ENCODE measurements around the gene FBN3. TPM values are rescaled to one million over a fixed set of nuclear protein-coding genes. Genes with fewer than 3 reads are reported as not detected.
A peak's percentile ranks its signal among the peaks of the same experiment; 100 is the strongest.
"Not testable (repeated sequence)": the region's sequence is repeated elsewhere in the genome, so short reads cannot be mapped to it uniquely, and the experiment has no call there.

Gene FBN3
- polyA plus RNA-seq, 1 experiment = not detected

DNA sequence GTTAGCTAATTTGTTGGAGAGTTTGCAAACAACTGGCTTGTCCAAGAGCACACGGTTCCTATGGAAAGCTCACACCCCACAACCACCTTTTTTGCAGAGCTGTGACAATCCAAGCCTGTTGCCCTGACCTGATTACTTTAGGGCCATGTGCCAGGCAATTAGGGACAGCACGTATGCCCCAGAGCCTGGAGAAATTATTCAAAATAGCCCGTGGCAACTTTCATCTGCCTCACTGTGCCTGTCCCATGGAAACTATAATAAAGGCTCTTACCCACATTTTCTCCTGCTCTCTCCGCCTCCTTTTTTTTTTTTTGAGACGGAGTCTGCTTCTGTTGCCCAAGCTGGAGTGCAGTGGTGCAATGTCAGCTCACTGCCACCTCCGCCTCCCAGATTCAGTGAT, 18.6 kb upstream of the FBN3 start:
- TF ChIP-seq, protein P1, sequence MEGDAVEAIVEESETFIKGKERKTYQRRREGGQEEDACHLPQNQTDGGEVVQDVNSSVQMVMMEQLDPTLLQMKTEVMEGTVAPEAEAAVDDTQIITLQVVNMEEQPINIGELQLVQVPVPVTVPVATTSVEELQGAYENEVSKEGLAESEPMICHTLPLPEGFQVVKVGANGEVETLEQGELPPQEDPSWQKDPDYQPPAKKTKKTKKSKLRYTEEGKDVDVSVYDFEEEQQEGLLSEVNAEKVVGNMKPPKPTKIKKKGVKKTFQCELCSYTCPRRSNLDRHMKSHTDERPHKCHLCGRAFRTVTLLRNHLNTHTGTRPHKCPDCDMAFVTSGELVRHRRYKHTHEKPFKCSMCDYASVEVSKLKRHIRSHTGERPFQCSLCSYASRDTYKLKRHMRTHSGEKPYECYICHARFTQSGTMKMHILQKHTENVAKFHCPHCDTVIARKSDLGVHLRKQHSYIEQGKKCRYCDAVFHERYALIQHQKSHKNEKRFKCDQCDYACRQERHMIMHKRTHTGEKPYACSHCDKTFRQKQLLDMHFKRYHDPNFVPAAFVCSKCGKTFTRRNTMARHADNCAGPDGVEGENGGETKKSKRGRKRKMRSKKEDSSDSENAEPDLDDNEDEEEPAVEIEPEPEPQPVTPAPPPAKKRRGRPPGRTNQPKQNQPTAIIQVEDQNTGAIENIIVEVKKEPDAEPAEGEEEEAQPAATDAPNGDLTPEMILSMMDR (IDR thresholded peaks at IDR 0.05; ENCODE audit: insufficient read depth, low read depth, low read length) = no peak
- Histone ChIP-seq H3K27me3 (ENCODE audit: control insufficient read depth, insufficient read depth, low read length) (no peaks in the 10 kb centered on the region), H3K4me3 (ENCODE audit: low read depth, low read length) (no peak overlapping the region), H3K36me3 (ENCODE audit: control insufficient read depth, insufficient read depth, low read length) (no peaks in the 10 kb centered on the region)
- DNase-seq (ENCODE audit: low read depth) = no peak
- ChIA-PET POLR2A (no interaction called here), CTCF (interaction anchor here (0.6 to 1.4 kb wide), 2 partner anchors 10 to 257 kb away, joined by 3 to 4 read pairs; no protein-coding TSS in a partner anchor)

DNA sequence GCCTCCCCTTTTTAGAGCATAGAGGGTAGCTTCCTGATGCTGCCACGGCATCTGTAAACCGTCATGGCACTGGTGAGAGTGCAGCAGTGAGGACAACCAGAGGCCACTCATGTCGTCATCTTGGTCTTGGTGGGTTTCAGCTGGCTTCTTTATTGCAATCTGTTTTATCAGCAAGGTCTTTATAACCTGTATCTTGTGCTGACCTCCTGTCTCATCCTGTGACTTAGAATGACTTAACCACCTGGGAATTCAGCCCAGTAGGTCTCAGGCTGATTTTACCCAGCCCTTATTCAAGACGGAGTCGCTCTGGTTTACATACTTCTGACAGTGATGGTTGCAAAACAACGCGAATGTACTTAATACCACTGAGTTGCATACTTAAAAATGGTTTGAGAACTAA, 14.4 kb upstream of the FBN3 start:
- no peaks in the 10 kb centered on the region for H3K27me3 ChIP-seq (ENCODE audit: control insufficient read depth, insufficient read depth, low read length)
- H3K36me3 ChIP-seq (ENCODE audit: control insufficient read depth, insufficient read depth, low read length) = no peaks in the 10 kb centered on the region
- no peak overlapping the region for H3K4me3 ChIP-seq (ENCODE audit: low read depth, low read length)
- CTCF ChIA-PET = no interaction called here
- DNase-seq (ENCODE audit: low read depth) = no peak
- POLR2A ChIA-PET = no interaction called here
- TF ChIP-seq, protein P1 (IDR thresholded peaks at IDR 0.05; ENCODE audit: insufficient read depth, low read depth, low read length) = no peak

DNA sequence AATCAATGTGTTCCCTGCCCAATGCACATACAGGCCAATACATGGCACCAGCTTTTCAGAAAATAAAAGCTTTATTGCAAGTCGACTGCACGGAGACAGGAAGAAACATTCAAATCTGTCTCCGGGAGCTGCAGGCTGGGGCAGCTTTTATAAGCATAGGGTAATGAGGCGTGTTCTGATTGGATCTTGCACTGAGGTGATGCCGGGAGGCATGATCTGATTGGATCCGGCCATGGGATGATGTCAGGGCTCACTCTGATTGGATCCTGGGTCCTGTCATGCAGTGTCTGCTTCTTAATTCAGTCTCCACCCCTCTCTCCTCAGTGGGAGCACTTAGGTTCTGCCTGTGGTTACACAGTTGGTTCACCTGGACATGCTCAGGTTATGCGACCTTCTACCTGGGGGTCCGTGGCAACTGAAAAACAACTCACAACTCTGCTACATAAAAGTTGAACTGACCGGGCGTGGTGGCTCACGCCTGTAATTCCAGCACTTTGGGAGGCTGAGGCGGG, 11.8 kb upstream of the FBN3 start:
- TF ChIP-seq, protein P1 (IDR thresholded peaks at IDR 0.05; ENCODE audit: insufficient read depth, low read depth, low read length) = no peak
- H3K27me3 ChIP-seq (ENCODE audit: control insufficient read depth, insufficient read depth, low read length) = no peaks in the 10 kb centered on the region
- H3K4me3 ChIP-seq (ENCODE audit: low read depth, low read length) = no peak overlapping the region
- no peak for DNase-seq (ENCODE audit: low read depth)
- ChIA-PET CTCF (no interaction called here), POLR2A (no interaction called here)
- no peaks in the 10 kb centered on the region for H3K36me3 ChIP-seq (ENCODE audit: control insufficient read depth, insufficient read depth, low read length)

DNA sequence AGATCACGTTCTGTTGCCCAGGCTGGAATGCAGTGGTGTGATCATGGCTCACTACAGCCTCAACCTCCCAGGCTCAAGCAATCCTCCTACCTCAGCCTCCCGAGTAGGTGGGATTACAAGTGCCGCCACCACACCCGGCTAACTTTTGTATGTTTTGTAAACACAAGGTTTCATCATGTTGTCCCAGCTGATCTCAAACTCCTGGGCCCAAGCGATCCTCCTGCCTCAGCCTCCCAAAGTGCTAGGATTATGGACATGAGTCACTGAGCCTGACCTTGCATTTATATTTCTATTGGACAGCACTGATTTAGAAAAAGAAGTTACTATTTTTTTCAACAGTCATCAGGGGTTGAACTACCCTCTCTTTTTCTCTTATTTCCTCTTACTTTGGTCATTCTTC, 9.9 kb upstream of the FBN3 start:
- H3K27me3 ChIP-seq (ENCODE audit: control insufficient read depth, insufficient read depth, low read length); DNase-seq (ENCODE audit: low read depth); POLR2A ChIA-PET; H3K36me3 ChIP-seq (ENCODE audit: control insufficient read depth, insufficient read depth, low read length); H3K4me3 ChIP-seq (ENCODE audit: low read depth, low read length): not testable (repeated sequence)
- CTCF ChIA-PET = interaction anchor here (0.7 to 1.4 kb wide), 5 partner anchors 9 to 215 kb away, joined by 3 to 13 read pairs (median 3); no protein-coding TSS in a partner anchor

DNA sequence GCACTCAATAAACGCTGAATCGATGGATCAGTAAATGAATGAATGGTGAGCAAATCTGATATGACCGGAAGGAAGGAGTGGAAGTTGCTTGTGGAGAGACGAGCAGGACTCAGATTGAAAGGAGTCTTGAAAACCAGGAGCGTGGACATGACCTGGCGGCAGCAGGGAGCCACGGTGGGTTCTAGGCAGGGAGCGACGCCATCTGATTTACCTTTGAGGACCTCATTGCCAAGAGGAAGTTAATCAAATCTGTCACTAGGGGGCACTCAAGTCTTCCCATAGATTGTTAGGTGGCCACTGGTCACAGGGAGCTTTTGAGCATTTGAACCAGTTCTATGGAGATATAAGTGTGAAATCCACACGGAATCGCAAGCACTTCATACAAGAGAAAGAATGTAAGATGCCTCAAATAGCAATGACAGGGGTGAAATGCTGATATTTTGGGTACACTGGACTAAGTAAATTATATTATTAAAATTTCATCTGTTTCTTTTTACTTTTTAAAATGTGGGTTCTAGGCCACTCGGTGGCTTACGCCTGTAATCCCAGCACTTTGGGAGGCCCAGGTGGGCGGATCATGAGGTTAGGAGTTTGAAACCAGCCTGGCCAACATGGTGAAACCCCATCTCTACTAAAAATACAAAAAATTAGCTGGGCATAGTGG, 9.2 kb upstream of the FBN3 start:
- ChIA-PET POLR2A (no interaction called here), CTCF (interaction anchor here (0.6 to 1.4 kb wide), 14 partner anchors 9 to 214 kb away, joined by 3 to 13 read pairs (median 3); no protein-coding TSS in a partner anchor)
- no peak overlapping the region for H3K4me3 ChIP-seq (ENCODE audit: low read depth, low read length)
- no peak for DNase-seq (ENCODE audit: low read depth)
- TF ChIP-seq, protein P1 (IDR thresholded peaks at IDR 0.05; ENCODE audit: insufficient read depth, low read depth, low read length) = peak; percentile 63
- H3K36me3 ChIP-seq (ENCODE audit: control insufficient read depth, insufficient read depth, low read length) = no peaks in the 10 kb centered on the region
- no peaks in the 10 kb centered on the region for H3K27me3 ChIP-seq (ENCODE audit: control insufficient read depth, insufficient read depth, low read length)

All from BJ (cell line).